IMR-90 (cell line): Measurements from ENCODE around the gene STRA8. TPM values are rescaled to one million over a fixed set of nuclear protein-coding genes. Genes with fewer than 3 reads are reported as not detected.

ENCODE experiments used
- ATAC-seq: fragments of 200-7000 bp; cut with Tn5 transposase; 2 replicates; pipeline ENCODE4 v1.9.1; 2020; ENCODE audit warnings: low read depth, mild to moderate bottlenecking, moderate library complexity
- BruUV-seq: library from RNA; stranded (reverse); fragments of 400-500 nt; replicated peaks from 2 replicates; lab custom pipeline; 2021; lab: Mats Ljungman, UMichigan
- CTCF ChIA-PET: fragments of 300-600 bp; formaldehyde crosslinking; extraction: SDS; loops from one replicate; lab custom pipeline; 2021; ENCODE audit warnings: antibody characterized with exemption; lab: Yijun Ruan, JAX
- POLR2A ChIA-PET: fragments of 300-600 bp; sonication (Branson Sonifier 250); formaldehyde crosslinking; loops from one replicate; lab custom pipeline; 2022; ENCODE audit warnings: antibody characterized with exemption; ENCODE audit not compliant: unreplicated experiment; lab: Charles Lee
- DNase-seq: peaks from one replicate; pipeline ENCODE4 v3.0.0; 2013
- H2AFZ ChIP-seq: replicated peaks from 2 replicates; pipeline ENCODE3; 2013; ENCODE audit warnings: low read length, mild to moderate bottlenecking; ENCODE audit not compliant: poor library complexity
- H2AK5ac ChIP-seq: 2 replicates; pipeline ENCODE4 v1.6.1; 2013; ENCODE audit warnings: low read depth, low read length, inconsistent platforms
- H2AK9ac ChIP-seq: replicated peaks from 2 replicates; pipeline ENCODE3; 2013; ENCODE audit warnings: mild to moderate bottlenecking, low read depth, low read length, moderate library complexity; ENCODE audit not compliant: poor library complexity
- H2BK120ac ChIP-seq: 2 replicates; pipeline ENCODE4 v1.6.1; 2013; ENCODE audit warnings: low read depth, low read length, inconsistent platforms
- H2BK15ac ChIP-seq: 3 replicates; pipeline ENCODE4 v1.6.1; 2013; ENCODE audit warnings: low read depth, low read length, inconsistent platforms
- H2BK20ac ChIP-seq: 2 replicates; pipeline ENCODE4 v1.6.1; 2013; ENCODE audit warnings: low read depth, mild to moderate bottlenecking, inconsistent platforms, low read length, moderate library complexity
- H2BK5ac ChIP-seq: 2 replicates; pipeline ENCODE4 v1.6.1; 2013; ENCODE audit warnings: mild to moderate bottlenecking, low read depth, low read length, inconsistent platforms; ENCODE audit not compliant: poor library complexity, severe bottlenecking
- H3K14ac ChIP-seq: replicated peaks from 2 replicates; pipeline ENCODE4 v1.6.1; 2013; ENCODE audit warnings: low read depth, low read length, inconsistent platforms
- H3K18ac ChIP-seq: 2 replicates; pipeline ENCODE4 v1.6.1; 2013; ENCODE audit warnings: low read depth, low read length, control low read depth
- H3K23ac ChIP-seq: 2 replicates; pipeline ENCODE4 v1.6.1; 2013; ENCODE audit warnings: low read depth, low read length, inconsistent platforms
- H3K27ac ChIP-seq: 2 replicates; pipeline ENCODE4 v1.5.1; 2013; ENCODE audit warnings: mild to moderate bottlenecking, control low read depth, low read length; ENCODE audit not compliant: insufficient read depth
- H3K27me3 ChIP-seq: 2 replicates; pipeline ENCODE4 v1.6.1; 2013; ENCODE audit warnings: low read length; ENCODE audit not compliant: control insufficient read depth, insufficient read depth
- H3K36me3 ChIP-seq: 2 replicates; pipeline ENCODE4 v1.6.1; 2013; ENCODE audit warnings: low read length, mixed read lengths; ENCODE audit not compliant: control insufficient read depth, insufficient read depth
- H3K4ac ChIP-seq: 2 replicates; pipeline ENCODE4 v1.6.1; 2013; ENCODE audit warnings: low read depth, low read length, inconsistent platforms
- H3K4me1 ChIP-seq: 2 replicates; pipeline ENCODE4 v1.6.1; 2013; ENCODE audit warnings: low read length, mixed read lengths; ENCODE audit not compliant: control insufficient read depth, insufficient read depth
- H3K4me2 ChIP-seq: 2 replicates; pipeline ENCODE4 v1.6.1; 2013; ENCODE audit warnings: low read depth, mild to moderate bottlenecking, control low read depth, low read length, moderate library complexity
- H3K4me3 ChIP-seq: 2 replicates; pipeline ENCODE4 v1.5.1; 2013; ENCODE audit warnings: low read depth, mild to moderate bottlenecking, control low read depth, low read length, moderate library complexity; ENCODE audit not compliant: insufficient read depth
- H3K56ac ChIP-seq: 2 replicates; pipeline ENCODE4 v1.6.1; 2013; ENCODE audit warnings: low read length, inconsistent platforms; ENCODE audit not compliant: insufficient read depth; ENCODE audit errors: extremely low read depth
- H3K79me1 ChIP-seq, 2 experiments: 2 replicates each; pipeline ENCODE4 v1.6.1; 2013; ENCODE audit warnings: low read length in 2 of 2, inconsistent platforms in 1 of 2, low read depth in 1 of 2
- H3K9ac ChIP-seq: 2 replicates; pipeline ENCODE4 v1.6.1; 2013; ENCODE audit warnings: low read depth, low read length, control low read depth
- H3K9me1 ChIP-seq: 2 replicates; pipeline ENCODE4 v1.6.1; 2013; ENCODE audit warnings: low read length, inconsistent platforms; ENCODE audit not compliant: insufficient read depth
- H3K9me3 ChIP-seq: 2 replicates; pipeline ENCODE4 v1.6.1; 2013; ENCODE audit warnings: low read length; ENCODE audit not compliant: control insufficient read depth, insufficient read depth
- H4K20me1 ChIP-seq: 2 replicates; pipeline ENCODE4 v1.6.1; 2013; ENCODE audit warnings: low read length, inconsistent platforms; ENCODE audit not compliant: insufficient read depth
- H4K5ac ChIP-seq: 2 replicates; pipeline ENCODE4 v1.6.1; 2013; ENCODE audit warnings: mild to moderate bottlenecking, low read depth, low read length, control low read depth
- H4K8ac ChIP-seq, 2 experiments: 2 replicates each; pipeline ENCODE4 v1.6.1; 2013; ENCODE audit warnings: low read depth in 2 of 2, low read length in 2 of 2, control low read depth in 1 of 2, inconsistent platforms in 1 of 2
- H4K91ac ChIP-seq: 2 replicates; pipeline ENCODE4 v1.6.1; 2013; ENCODE audit warnings: low read depth, low read length, inconsistent platforms; ENCODE audit not compliant: insufficient read depth
- CEBPB ChIP-seq: IDR thresholded peaks from 2 replicates; pipeline ENCODE4 v1.6.1; 2012; ENCODE audit warnings: low read depth, low read length, improper control_type of control experiment
- CHD1 ChIP-seq: IDR thresholded peaks from 2 replicates; pipeline ENCODE4 v1.6.1; 2012; ENCODE audit warnings: low read depth, low read length, improper control_type of control experiment
- FOS ChIP-seq: fragments of 150-350 bp; IDR thresholded peaks from 2 replicates; pipeline ENCODE4 v1.6.1; 2016; ENCODE audit warnings: low read depth, low read length
- MAFK ChIP-seq: IDR thresholded peaks from 2 replicates; pipeline ENCODE4 v1.6.1; 2012; ENCODE audit warnings: low read depth, low read length, improper control_type of control experiment
- MAZ ChIP-seq: IDR thresholded peaks from 2 replicates; pipeline ENCODE4 v1.6.1; 2012; ENCODE audit warnings: low read depth, mild to moderate bottlenecking, low read length, improper control_type of control experiment, moderate library complexity, borderline replicate concordance
- NFE2L2 ChIP-seq: fragments of 150-350 bp; IDR thresholded peaks from 2 replicates; pipeline ENCODE4 v1.6.1; 2016; ENCODE audit warnings: low read depth, mild to moderate bottlenecking, low read length
- RAD21 ChIP-seq: IDR thresholded peaks from 2 replicates; pipeline ENCODE4 v1.6.1; 2012; ENCODE audit warnings: low read length, improper control_type of control experiment
- RCOR1 ChIP-seq: IDR thresholded peaks from 2 replicates; pipeline ENCODE4 v1.6.1; 2012; ENCODE audit warnings: mild to moderate bottlenecking, low read length, improper control_type of control experiment; ENCODE audit not compliant: insufficient replicate concordance
- SMC3 ChIP-seq: fragments of 150-350 bp; IDR thresholded peaks from 2 replicates; pipeline ENCODE4 v1.6.1; 2016; ENCODE audit warnings: low read depth, mild to moderate bottlenecking, antibody characterized with exemption, low read length, moderate library complexity
- WGBS, 2 experiments: methylation state at CpG; one replicate each; pipeline versions ENCODE4 v1.1.5 to v1.1.7; 2013; ENCODE audit warnings: missing lambda C conversion rate in 2 of 2; ENCODE audit not compliant: insufficient read length in 1 of 2; ENCODE audit errors: extremely low coverage in 2 of 2; 5-methylcytosine and 5-hydroxymethylcytosine counted together
- dilution Hi-C: fragments of 300-500 bp; cut with HindIII; formaldehyde crosslinking; loops from one replicate; pipeline ENCODE4 v1.14.3; 2018; ENCODE audit warnings: low sequenced_read_pairs; ENCODE audit not compliant: unreplicated experiment
- in situ Hi-C: fragments of 300-500 bp; cut with MboI; formaldehyde crosslinking; loops from 3 replicates; pipeline ENCODE4 v1.14.3; 2019; ENCODE audit warnings: low sequenced_read_pairs, inconsistent platforms, mixed read lengths
- intact Hi-C: fragments of 100-400 bp; cut with micrococcal nuclease; formaldehyde crosslinking; loops from 2 replicates; pipeline ENCODE4 v1.10.0; 2022
- polyA plus RNA-seq, 3 experiments: library from polyadenylated mRNA; depleted of rRNA; stranded (reverse); fragments of >200 nt; gene quantifications; 2 replicates each; pipeline ENCODE4 v1.2.3, GENCODE V29; 2012; ENCODE audit warnings: low replicate concordance in 1 of 3
- total RNA-seq: library from RNA; depleted of rRNA; stranded (reverse); fragments of >200 nt; gene quantifications from 2 replicates; pipeline ENCODE4 v1.2.3, GENCODE V29; 2012
- TF ChIP-seq, protein P1 (sequence below): fragments of 150-350 bp; IDR thresholded peaks from 2 replicates; pipeline ENCODE4 v1.6.1; 2016; ENCODE audit warnings: low read depth, mild to moderate bottlenecking, low read length, moderate library complexity, borderline replicate concordance
- TF ChIP-seq, protein P2 (sequence below): fragments of 150-350 bp; IDR thresholded peaks from 2 replicates; pipeline ENCODE4 v1.6.1; 2017; ENCODE audit warnings: mild to moderate bottlenecking, antibody characterized with exemption, low read length, low read depth
- TF ChIP-seq, protein P3 (sequence below): conservative IDR thresholded peaks from 2 replicates; pipeline ENCODE4 v1.5.1; 2012; ENCODE audit warnings: mild to moderate bottlenecking, low read depth, low read length, improper control_type of control experiment

Gene STRA8
- total and polyA plus RNA-seq, 2 of the 4 experiments (the other 2 are of a cell fraction) = not detected

DNA sequence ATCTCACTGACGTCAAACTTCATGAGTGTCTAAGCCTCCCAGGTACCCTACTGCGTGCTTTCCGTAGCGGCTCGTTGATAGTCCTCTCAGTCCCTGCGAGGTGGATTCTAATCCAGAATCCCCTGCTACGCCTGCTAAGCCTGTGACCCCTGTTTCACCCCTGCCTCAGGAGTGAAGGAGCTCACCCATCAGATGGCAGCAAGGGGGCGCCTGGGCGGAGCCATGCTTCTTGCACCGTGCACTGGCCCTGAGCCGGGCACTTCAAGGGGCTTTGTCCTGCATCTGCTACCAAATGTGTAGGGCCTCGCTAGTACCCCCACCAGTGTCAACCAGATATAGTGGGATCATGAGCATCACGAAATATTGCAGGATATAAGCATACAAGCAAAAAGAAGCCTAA, 918 bp upstream of the STRA8 start:
- Histone ChIP-seq H3K9me1 (no peaks in the 10 kb centered on the region), H4K8ac (no peak overlapping the region), H2BK5ac (no peak overlapping the region), H4K20me1 (no peaks in the 10 kb centered on the region), H4K5ac (no peak overlapping the region), H3K4me3 (no peak overlapping the region), H3K56ac (no peak overlapping the region), H3K23ac (no peak overlapping the region), H3K27ac (no peak overlapping the region), H3K4ac (no peak overlapping the region), H3K14ac (no peak overlapping the region), H3K9me3 (no peaks in the 10 kb centered on the region), H3K9ac (no peak overlapping the region), H2AFZ (no peak overlapping the region), H2BK15ac (no peak overlapping the region), H4K91ac (no peak overlapping the region), H3K36me3 (no peaks in the 10 kb centered on the region), H2BK20ac (no peak overlapping the region), H3K79me1 (no peaks in the 10 kb centered on the region), H3K4me1 (no peaks in the 10 kb centered on the region), H2AK5ac (no peak overlapping the region), H2AK9ac (no peak overlapping the region), H2BK120ac (no peak overlapping the region), H3K18ac (no peak overlapping the region), H3K4me2 (no peak overlapping the region), H3K27me3 (peaks cover 1% of the 10 kb centered on the region)
- 80% methylated on average over 6 of the region's 13 CpGs; no CpG with 5 or more reads in 1 of the 2 experiments for WGBS, 2 experiments
- CTCF ChIA-PET = no interaction called here
- TF ChIP-seq RAD21 = no peak
- TF ChIP-seq RCOR1 = no peak
- no peak for TF ChIP-seq SMC3
- TF ChIP-seq, protein P1, sequence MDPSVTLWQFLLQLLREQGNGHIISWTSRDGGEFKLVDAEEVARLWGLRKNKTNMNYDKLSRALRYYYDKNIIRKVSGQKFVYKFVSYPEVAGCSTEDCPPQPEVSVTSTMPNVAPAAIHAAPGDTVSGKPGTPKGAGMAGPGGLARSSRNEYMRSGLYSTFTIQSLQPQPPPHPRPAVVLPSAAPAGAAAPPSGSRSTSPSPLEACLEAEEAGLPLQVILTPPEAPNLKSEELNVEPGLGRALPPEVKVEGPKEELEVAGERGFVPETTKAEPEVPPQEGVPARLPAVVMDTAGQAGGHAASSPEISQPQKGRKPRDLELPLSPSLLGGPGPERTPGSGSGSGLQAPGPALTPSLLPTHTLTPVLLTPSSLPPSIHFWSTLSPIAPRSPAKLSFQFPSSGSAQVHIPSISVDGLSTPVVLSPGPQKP = no peak
- TF ChIP-seq MAZ = no peak
- TF ChIP-seq, protein P2, sequence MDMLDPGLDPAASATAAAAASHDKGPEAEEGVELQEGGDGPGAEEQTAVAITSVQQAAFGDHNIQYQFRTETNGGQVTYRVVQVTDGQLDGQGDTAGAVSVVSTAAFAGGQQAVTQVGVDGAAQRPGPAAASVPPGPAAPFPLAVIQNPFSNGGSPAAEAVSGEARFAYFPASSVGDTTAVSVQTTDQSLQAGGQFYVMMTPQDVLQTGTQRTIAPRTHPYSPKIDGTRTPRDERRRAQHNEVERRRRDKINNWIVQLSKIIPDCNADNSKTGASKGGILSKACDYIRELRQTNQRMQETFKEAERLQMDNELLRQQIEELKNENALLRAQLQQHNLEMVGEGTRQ = no peak
- no peak for TF ChIP-seq FOS
- TF ChIP-seq CEBPB = no peak
- TF ChIP-seq NFE2L2 = no peak
- TF ChIP-seq CHD1 = no peak
- TF ChIP-seq MAFK = no peak
- TF ChIP-seq, protein P3, sequence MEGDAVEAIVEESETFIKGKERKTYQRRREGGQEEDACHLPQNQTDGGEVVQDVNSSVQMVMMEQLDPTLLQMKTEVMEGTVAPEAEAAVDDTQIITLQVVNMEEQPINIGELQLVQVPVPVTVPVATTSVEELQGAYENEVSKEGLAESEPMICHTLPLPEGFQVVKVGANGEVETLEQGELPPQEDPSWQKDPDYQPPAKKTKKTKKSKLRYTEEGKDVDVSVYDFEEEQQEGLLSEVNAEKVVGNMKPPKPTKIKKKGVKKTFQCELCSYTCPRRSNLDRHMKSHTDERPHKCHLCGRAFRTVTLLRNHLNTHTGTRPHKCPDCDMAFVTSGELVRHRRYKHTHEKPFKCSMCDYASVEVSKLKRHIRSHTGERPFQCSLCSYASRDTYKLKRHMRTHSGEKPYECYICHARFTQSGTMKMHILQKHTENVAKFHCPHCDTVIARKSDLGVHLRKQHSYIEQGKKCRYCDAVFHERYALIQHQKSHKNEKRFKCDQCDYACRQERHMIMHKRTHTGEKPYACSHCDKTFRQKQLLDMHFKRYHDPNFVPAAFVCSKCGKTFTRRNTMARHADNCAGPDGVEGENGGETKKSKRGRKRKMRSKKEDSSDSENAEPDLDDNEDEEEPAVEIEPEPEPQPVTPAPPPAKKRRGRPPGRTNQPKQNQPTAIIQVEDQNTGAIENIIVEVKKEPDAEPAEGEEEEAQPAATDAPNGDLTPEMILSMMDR = no peak
- DNase-seq (no peak), ATAC-seq (no peak)
- no TSS peak for BruUV-seq
- dilution Hi-C loops = no loop called here
- intact Hi-C loops = no loop called here
- in situ Hi-C loops = no loop called here
- POLR2A ChIA-PET = no interaction called here
